PC-3 (cell line): ENCODE measurements around the gene FGFR2.

ENCODE experiments used
- EZH2 ChIP-seq: fragments of 300-600 bp; sonication (generic); IDR thresholded peaks from one replicate; pipeline ENCODE4 v1.6.1; 2017; ENCODE audit warnings: antibody characterized with exemption, mild to moderate bottlenecking, low read length; ENCODE audit not compliant: unreplicated experiment
- EZH2phosphoT487 ChIP-seq: fragments of 300-600 bp; sonication (generic); IDR thresholded peaks from 2 replicates; pipeline ENCODE4 v1.6.1; 2018; ENCODE audit warnings: mild to moderate bottlenecking, antibody characterized with exemption, low read length, borderline replicate concordance
- TF ChIP-seq, protein P1 (sequence below): fragments of 300-600 bp; sonication (generic); conservative IDR thresholded peaks from 2 replicates; pipeline ENCODE4 v1.5.1; 2017; ENCODE audit warnings: antibody characterized with exemption, low read depth, mild to moderate bottlenecking, low read length

DNA sequence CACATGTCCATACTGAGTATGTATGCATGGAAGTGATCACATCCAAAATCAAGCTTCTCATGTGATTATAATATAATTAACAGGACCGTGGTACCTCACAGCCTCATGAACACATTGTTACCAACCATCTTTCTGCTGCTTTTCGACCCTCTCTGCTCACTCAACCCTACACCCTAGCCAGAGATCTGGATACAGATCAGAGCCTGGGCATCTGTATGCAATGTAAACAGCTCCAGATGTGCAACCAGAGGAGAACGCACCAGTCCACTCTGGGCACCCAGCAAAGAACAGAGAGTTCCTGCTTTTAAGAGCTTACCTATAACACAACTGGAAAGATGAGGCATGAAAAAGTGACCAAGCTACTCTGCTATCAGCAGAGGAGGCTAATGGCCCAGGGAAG, 145.1 kb downstream of the FGFR2 start:
- TF ChIP-seq, protein P1, sequence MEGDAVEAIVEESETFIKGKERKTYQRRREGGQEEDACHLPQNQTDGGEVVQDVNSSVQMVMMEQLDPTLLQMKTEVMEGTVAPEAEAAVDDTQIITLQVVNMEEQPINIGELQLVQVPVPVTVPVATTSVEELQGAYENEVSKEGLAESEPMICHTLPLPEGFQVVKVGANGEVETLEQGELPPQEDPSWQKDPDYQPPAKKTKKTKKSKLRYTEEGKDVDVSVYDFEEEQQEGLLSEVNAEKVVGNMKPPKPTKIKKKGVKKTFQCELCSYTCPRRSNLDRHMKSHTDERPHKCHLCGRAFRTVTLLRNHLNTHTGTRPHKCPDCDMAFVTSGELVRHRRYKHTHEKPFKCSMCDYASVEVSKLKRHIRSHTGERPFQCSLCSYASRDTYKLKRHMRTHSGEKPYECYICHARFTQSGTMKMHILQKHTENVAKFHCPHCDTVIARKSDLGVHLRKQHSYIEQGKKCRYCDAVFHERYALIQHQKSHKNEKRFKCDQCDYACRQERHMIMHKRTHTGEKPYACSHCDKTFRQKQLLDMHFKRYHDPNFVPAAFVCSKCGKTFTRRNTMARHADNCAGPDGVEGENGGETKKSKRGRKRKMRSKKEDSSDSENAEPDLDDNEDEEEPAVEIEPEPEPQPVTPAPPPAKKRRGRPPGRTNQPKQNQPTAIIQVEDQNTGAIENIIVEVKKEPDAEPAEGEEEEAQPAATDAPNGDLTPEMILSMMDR: no peak
- TF ChIP-seq EZH2 (no peak), EZH2phosphoT487 (no peak)
